ENCODE measurements around the gene GDF11.
A peak's percentile ranks its signal among the peaks of the same experiment; 100 is the strongest.

GDF11 gene

DNA sequence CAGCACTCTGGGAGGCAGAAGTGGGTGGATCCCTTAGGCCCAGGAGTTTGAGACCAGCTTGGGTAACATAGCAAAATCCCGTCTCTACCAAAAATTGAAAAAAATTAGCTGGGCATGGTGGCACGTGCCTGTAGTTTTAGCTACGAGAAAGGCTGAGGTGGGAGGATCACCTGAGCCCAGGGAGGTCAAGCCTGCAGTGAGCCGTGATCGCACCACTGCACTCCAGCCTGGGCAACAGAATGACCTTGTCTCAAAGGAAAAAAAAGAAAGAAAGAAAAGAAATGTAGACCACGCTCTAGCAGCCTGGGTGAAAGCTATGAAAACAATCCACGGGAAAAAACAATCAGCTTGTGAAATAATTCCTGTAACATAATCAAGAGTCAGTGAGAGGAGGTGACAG is 45.6 kb downstream of the GDF11 start:
- H3K36me3 ChIP-seq (ENCODE audit: control insufficient read depth in 4 of 4, insufficient read depth in 4 of 4, low read length in 3 of 4) = peaks cover 29 to 85% (median 57%) of the 10 kb centered on the region in 4 experiments
- ChIA-PET CTCF (interaction anchor here (0.9 to 2.0 kb wide), 9 partner anchors 8 to 68 kb away, joined by 3 to 5 read pairs (median 3); partner anchors contain the start of genes GDF11 and RDH5), POLR2A (no interaction called here)
- H3K4me1 ChIP-seq (ENCODE audit: control extremely low read depth in 1 of 4, control insufficient read depth in 4 of 4, insufficient read depth in 4 of 4, low read length in 3 of 4) = no peaks in the 10 kb centered on the region
- H3K4me3 ChIP-seq (ENCODE audit: control insufficient read depth in 1 of 7, extremely low read depth in 1 of 7, insufficient read depth in 4 of 7, low read depth in 2 of 7, low read length in 6 of 7) = no peak overlapping the region
- WGBS (ENCODE audit: insufficient coverage) = 99% methylated on average over 7 of the region's 7 CpGs
- H3K9me3 ChIP-seq (ENCODE audit: control extremely low read depth in 1 of 5, control insufficient read depth in 4 of 5, insufficient read depth in 2 of 5, low read depth in 1 of 5, low read length in 4 of 5) = no peaks in the 10 kb centered on the region
- no peak for DNase-seq
- H3K27ac ChIP-seq (ENCODE audit: insufficient read depth in 1 of 2, low read depth in 1 of 2, low read length in 2 of 2, poor library complexity in 1 of 2, severe bottlenecking in 2 of 2) = no peak overlapping the region
- no peaks in the 10 kb centered on the region for H3K27me3 ChIP-seq (replicated peaks in 2 of 5; ENCODE audit: control insufficient read depth in 4 of 5, insufficient read depth in 5 of 5, low read length in 4 of 5)

DNA sequence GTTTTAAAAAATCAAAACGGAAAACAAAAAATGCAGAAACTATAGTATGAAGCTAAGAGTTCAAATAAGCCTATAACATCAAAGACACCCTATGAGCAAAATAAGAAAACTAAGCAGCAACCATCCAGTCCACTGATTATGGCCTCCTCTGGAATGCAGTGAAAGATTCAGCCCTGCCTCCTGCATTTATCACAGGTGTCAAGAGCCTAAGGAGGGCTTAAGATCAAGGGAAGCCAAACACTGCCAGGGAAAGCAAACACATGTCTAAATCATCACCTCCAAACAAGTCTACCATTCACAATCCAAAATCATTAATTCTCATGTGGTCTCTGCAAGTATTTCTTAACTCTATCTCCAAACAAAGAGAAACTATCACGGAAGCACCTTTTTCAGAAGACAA is 46.2 kb downstream of the GDF11 start:
- POLR2A ChIA-PET = no interaction called here

DNA sequence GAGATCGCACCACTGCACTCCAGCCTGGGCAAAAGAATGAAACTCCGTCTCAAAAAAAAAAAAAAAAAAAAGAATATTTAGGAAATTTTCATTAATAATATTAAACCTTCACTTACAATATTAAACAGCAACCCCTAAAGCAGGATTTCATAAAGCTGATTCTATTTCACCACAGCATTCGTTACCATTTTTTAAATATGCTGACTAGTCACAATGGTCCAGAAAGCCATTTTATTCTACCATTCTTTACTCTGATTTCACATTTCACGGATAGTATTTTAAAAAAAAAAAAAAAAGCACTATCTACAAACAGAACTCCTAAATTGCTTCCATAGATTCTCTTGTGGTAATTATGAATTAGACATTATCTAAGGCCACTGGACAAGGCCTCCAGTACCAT is 47.0 kb downstream of the GDF11 start:
- CTCF ChIA-PET = interaction anchor here (1.1 to 1.6 kb wide), 4 partner anchors 9 to 47 kb away, joined by 3 to 5 read pairs (median 4); partner anchors contain the start of gene GDF11
- POLR2A ChIA-PET = no interaction called here
- no peak for DNase-seq

More for the DNA sequence above, 46.2 kb downstream of the GDF11 start:
- CTCF ChIA-PET = interaction anchor here (0.9 to 2.0 kb wide), 9 partner anchors 8 to 69 kb away, joined by 3 to 5 read pairs (median 3); partner anchors contain the start of genes GDF11 and RDH5
- H3K36me3 ChIP-seq (ENCODE audit: control insufficient read depth in 4 of 4, insufficient read depth in 4 of 4, low read length in 3 of 4) = peaks cover 33 to 84% (median 59%) of the 10 kb centered on the region in 4 experiments
- no peaks in the 10 kb centered on the region for H3K27me3 ChIP-seq (replicated peaks in 2 of 5; ENCODE audit: control insufficient read depth in 4 of 5, insufficient read depth in 5 of 5, low read length in 4 of 5)
- H3K4me3 ChIP-seq (ENCODE audit: control insufficient read depth in 1 of 7, extremely low read depth in 1 of 7, insufficient read depth in 4 of 7, low read depth in 2 of 7, low read length in 6 of 7) = no peak overlapping the region
- DNase-seq = no peak
- H3K27ac ChIP-seq (ENCODE audit: insufficient read depth in 1 of 2, low read depth in 1 of 2, low read length in 2 of 2, poor library complexity in 1 of 2, severe bottlenecking in 2 of 2) = no peak overlapping the region
- WGBS (ENCODE audit: insufficient coverage) = 100% methylated on average over 1 of the region's 2 CpGs
- no peaks in the 10 kb centered on the region for H3K4me1 ChIP-seq (ENCODE audit: control extremely low read depth in 1 of 4, control insufficient read depth in 4 of 4, insufficient read depth in 4 of 4, low read length in 3 of 4)
- H3K9me3 ChIP-seq (ENCODE audit: control extremely low read depth in 1 of 5, control insufficient read depth in 4 of 5, insufficient read depth in 2 of 5, low read depth in 1 of 5, low read length in 4 of 5) = no peaks in the 10 kb centered on the region

DNA sequence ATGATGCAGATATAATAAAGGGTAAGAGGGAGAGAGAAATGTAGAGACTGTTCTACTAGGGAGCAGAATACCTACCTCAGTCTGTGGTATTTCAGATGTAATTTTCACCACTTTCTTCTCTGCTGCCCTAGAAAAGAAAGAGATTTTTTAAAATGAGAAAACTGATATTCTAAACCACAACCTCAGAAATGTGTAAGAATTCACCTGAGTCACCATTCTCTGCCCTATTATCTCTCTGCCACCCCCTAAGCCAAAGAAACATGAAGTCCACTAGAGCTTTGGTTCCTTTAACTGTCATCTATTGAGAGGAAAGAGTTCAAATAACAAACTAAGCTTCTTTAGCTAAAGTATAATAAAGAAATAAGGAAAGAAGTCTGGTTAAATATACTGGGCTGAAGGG is 53.0 kb downstream of the GDF11 start:
- CTCF ChIA-PET = interaction anchor here (1.0 to 5.5 kb wide), 13 partner anchors 9 to 181 kb away, joined by 3 to 76 read pairs (median 6); partner anchors contain the start of genes CD63 and GDF11
- Histone ChIP-seq H3K9me3 (ENCODE audit: control extremely low read depth in 1 of 5, control insufficient read depth in 4 of 5, insufficient read depth in 2 of 5, low read depth in 1 of 5, low read length in 4 of 5) (no peaks in the 10 kb centered on the region), H3K4me1 (ENCODE audit: control extremely low read depth in 1 of 4, control insufficient read depth in 4 of 4, insufficient read depth in 4 of 4, low read length in 3 of 4) (no peaks in the 10 kb centered on the region), H3K4me3 (ENCODE audit: control insufficient read depth in 1 of 7, extremely low read depth in 1 of 7, insufficient read depth in 4 of 7, low read depth in 2 of 7, low read length in 6 of 7) (no peak overlapping the region), H3K27me3 (replicated peaks in 2 of 5; ENCODE audit: control insufficient read depth in 4 of 5, insufficient read depth in 5 of 5, low read length in 4 of 5) (no peaks in the 10 kb centered on the region), H3K27ac (ENCODE audit: insufficient read depth in 1 of 2, low read depth in 1 of 2, low read length in 2 of 2, poor library complexity in 1 of 2, severe bottlenecking in 2 of 2) (no peak overlapping the region), H3K36me3 (ENCODE audit: control insufficient read depth in 4 of 4, insufficient read depth in 4 of 4, low read length in 3 of 4) (peaks cover 40 to 78% (median 61%) of the 10 kb centered on the region in 4 experiments)
- POLR2A ChIA-PET = no interaction called here
- no peak for DNase-seq

More for the DNA sequence above, 47.0 kb downstream of the GDF11 start:
- Histone ChIP-seq H3K27me3 (replicated peaks in 2 of 5; ENCODE audit: control insufficient read depth in 4 of 5, insufficient read depth in 5 of 5, low read length in 4 of 5) (no peaks in the 10 kb centered on the region), H3K4me3 (ENCODE audit: control insufficient read depth in 1 of 7, extremely low read depth in 1 of 7, insufficient read depth in 4 of 7, low read depth in 2 of 7, low read length in 6 of 7) (no peak overlapping the region), H3K9me3 (ENCODE audit: control extremely low read depth in 1 of 5, control insufficient read depth in 4 of 5, insufficient read depth in 2 of 5, low read depth in 1 of 5, low read length in 4 of 5) (no peaks in the 10 kb centered on the region), H3K4me1 (ENCODE audit: control extremely low read depth in 1 of 4, control insufficient read depth in 4 of 4, insufficient read depth in 4 of 4, low read length in 3 of 4) (no peaks in the 10 kb centered on the region), H3K36me3 (ENCODE audit: control insufficient read depth in 4 of 4, insufficient read depth in 4 of 4, low read length in 3 of 4) (peaks cover 30 to 83% (median 60%) of the 10 kb centered on the region in 4 experiments), H3K27ac (ENCODE audit: insufficient read depth in 1 of 2, low read depth in 1 of 2, low read length in 2 of 2, poor library complexity in 1 of 2, severe bottlenecking in 2 of 2) (no peak overlapping the region)
- WGBS (ENCODE audit: insufficient coverage) = 100% methylated on average over 1 of the region's 4 CpGs

DNA sequence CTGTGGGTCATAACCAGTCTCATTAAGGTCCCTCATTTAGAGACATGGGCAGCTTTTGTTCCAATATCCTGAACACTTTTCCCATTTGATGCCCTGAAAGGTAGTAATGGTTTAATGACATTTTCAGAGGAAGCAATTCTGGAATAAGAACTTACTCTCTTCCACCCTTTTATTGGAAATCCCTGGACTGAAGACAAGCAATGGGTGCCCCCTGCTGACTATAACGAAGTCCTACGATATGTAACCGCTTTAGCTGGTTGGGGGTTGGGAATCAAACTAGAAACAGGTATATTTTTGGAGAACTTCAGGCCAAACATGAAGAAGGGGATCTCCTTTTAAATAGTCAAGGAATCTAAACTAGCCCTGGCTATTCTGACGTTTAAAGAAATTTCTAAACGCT is 54.1 kb downstream of the GDF11 start:
- no peak overlapping the region for H3K4me3 ChIP-seq (ENCODE audit: control insufficient read depth in 1 of 7, extremely low read depth in 1 of 7, insufficient read depth in 4 of 7, low read depth in 2 of 7, low read length in 6 of 7)
- 78% methylated on average over 5 of the region's 5 CpGs for WGBS (ENCODE audit: insufficient coverage)
- CTCF ChIA-PET = interaction anchor here (0.9 to 5.5 kb wide), 16 partner anchors 9 to 180 kb away, joined by 3 to 76 read pairs (median 5); partner anchors contain the start of genes CD63 and GDF11
- no peaks in the 10 kb centered on the region for H3K9me3 ChIP-seq (ENCODE audit: control extremely low read depth in 1 of 5, control insufficient read depth in 4 of 5, insufficient read depth in 2 of 5, low read depth in 1 of 5, low read length in 4 of 5)
- H3K27ac ChIP-seq (ENCODE audit: insufficient read depth in 1 of 2, low read depth in 1 of 2, low read length in 2 of 2, poor library complexity in 1 of 2, severe bottlenecking in 2 of 2) = no peak overlapping the region
- no peaks in the 10 kb centered on the region for H3K4me1 ChIP-seq (ENCODE audit: control extremely low read depth in 1 of 4, control insufficient read depth in 4 of 4, insufficient read depth in 4 of 4, low read length in 3 of 4)
- H3K36me3 ChIP-seq (ENCODE audit: control insufficient read depth in 4 of 4, insufficient read depth in 4 of 4, low read length in 3 of 4) = peaks cover 43 to 82% (median 62%) of the 10 kb centered on the region in 4 experiments
- POLR2A ChIA-PET = no interaction called here
- no peaks in the 10 kb centered on the region for H3K27me3 ChIP-seq (replicated peaks in 2 of 5; ENCODE audit: control insufficient read depth in 4 of 5, insufficient read depth in 5 of 5, low read length in 4 of 5)
- DNase-seq = peak; percentile 56 to 70 (median 64)

DNA sequence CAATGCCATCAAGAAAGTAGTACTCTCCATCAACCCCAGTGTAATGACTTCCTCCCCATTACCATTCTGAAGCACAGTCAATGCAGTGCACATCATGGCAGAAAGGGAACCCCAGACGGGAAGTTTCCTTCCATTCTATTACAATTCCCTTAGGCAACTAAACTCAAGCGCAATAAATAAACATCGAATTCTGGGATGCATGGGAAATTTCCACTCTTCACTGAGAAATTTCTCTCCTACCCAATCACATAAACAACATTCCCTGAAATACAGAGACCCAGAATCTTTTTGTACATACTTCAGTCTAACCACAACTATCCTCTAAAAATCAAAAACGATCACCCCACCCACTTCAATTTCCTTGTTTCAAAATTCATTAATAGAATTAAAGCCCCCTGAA is 54.6 kb downstream of the GDF11 start:
- CTCF ChIA-PET = interaction anchor here (0.9 to 5.5 kb wide), 18 partner anchors 8 to 141 kb away, joined by 3 to 76 read pairs (median 5); partner anchors contain the start of genes CD63, GDF11, ORMDL2 and SARNP
- H3K27ac ChIP-seq (ENCODE audit: insufficient read depth in 1 of 2, low read depth in 1 of 2, low read length in 2 of 2, poor library complexity in 1 of 2, severe bottlenecking in 2 of 2) = no peak overlapping the region
- H3K9me3 ChIP-seq (ENCODE audit: control extremely low read depth in 1 of 5, control insufficient read depth in 4 of 5, insufficient read depth in 2 of 5, low read depth in 1 of 5, low read length in 4 of 5) = no peaks in the 10 kb centered on the region
- 93% methylated on average over 3 of the region's 4 CpGs for WGBS (ENCODE audit: insufficient coverage)
- no peak for DNase-seq
- POLR2A ChIA-PET = no interaction called here
- no peak overlapping the region for H3K4me3 ChIP-seq (ENCODE audit: control insufficient read depth in 1 of 7, extremely low read depth in 1 of 7, insufficient read depth in 4 of 7, low read depth in 2 of 7, low read length in 6 of 7)
- no peaks in the 10 kb centered on the region for H3K4me1 ChIP-seq (ENCODE audit: control extremely low read depth in 1 of 4, control insufficient read depth in 4 of 4, insufficient read depth in 4 of 4, low read length in 3 of 4)
- peaks cover 43 to 81% (median 61%) of the 10 kb centered on the region in 4 experiments for H3K36me3 ChIP-seq (ENCODE audit: control insufficient read depth in 4 of 4, insufficient read depth in 4 of 4, low read length in 3 of 4)
- no peaks in the 10 kb centered on the region for H3K27me3 ChIP-seq (replicated peaks in 2 of 5; ENCODE audit: control insufficient read depth in 4 of 5, insufficient read depth in 5 of 5, low read length in 4 of 5)

Measured in common myeloid progenitor, CD34-positive (primary cell).